Astrocyte (in vitro differentiated cells and primary cell): ENCODE data around the gene SAMD4B. TPM values are rescaled to one million over a fixed set of nuclear protein-coding genes. Genes with fewer than 3 reads are reported as not detected.

Source experiments
- DNase-seq: peaks from one replicate; pipeline ENCODE4 v3.0.0-alpha.2; 2010; ENCODE audit warnings: low read depth
- FAIRE-seq: peaks from 2 replicates; lab custom pipeline; 2011; peaks lifted over from hg19 to GRCh38; lab: Jason Lieb, UNC
- H2AFZ ChIP-seq: 2 replicates; pipeline ENCODE4 v1.6.0; 2012; ENCODE audit warnings: low read depth, low read length, inconsistent platforms
- H3K27ac ChIP-seq: 2 replicates; pipeline ENCODE4 v1.5.1; 2011; ENCODE audit warnings: low read depth, low read length, inconsistent platforms
- H3K27me3 ChIP-seq: 2 replicates; pipeline ENCODE4 v1.6.0; 2011; ENCODE audit warnings: low read length, inconsistent platforms; ENCODE audit not compliant: insufficient read depth
- H3K36me3 ChIP-seq: 2 replicates; pipeline ENCODE4 v1.5.1; 2011; ENCODE audit warnings: low read length, inconsistent platforms; ENCODE audit not compliant: insufficient read depth
- H3K4me1 ChIP-seq: 2 replicates; pipeline ENCODE4 v1.5.1; 2011; ENCODE audit warnings: low read length, inconsistent platforms; ENCODE audit not compliant: insufficient read depth
- H3K4me2 ChIP-seq: 2 replicates; pipeline ENCODE4 v1.6.0; 2012; ENCODE audit warnings: low read length, inconsistent platforms
- H3K4me3 ChIP-seq: 2 replicates; pipeline ENCODE4 v1.5.1; 2011; ENCODE audit warnings: low read depth, mild to moderate bottlenecking, low read length, inconsistent platforms; ENCODE audit not compliant: insufficient read depth
- H3K79me2 ChIP-seq: 2 replicates; pipeline ENCODE4 v1.6.0; 2012; ENCODE audit warnings: mild to moderate bottlenecking, low read length, inconsistent platforms; ENCODE audit not compliant: insufficient read depth
- H3K9ac ChIP-seq: 2 replicates; pipeline ENCODE4 v1.6.0; 2012; ENCODE audit warnings: mild to moderate bottlenecking, low read length, inconsistent platforms
- H3K9me3 ChIP-seq: 2 replicates; pipeline ENCODE4 v1.5.1; 2012; ENCODE audit warnings: low read depth, mild to moderate bottlenecking, low read length, inconsistent platforms; ENCODE audit not compliant: insufficient read depth
- H4K20me1 ChIP-seq: 2 replicates; pipeline ENCODE4 v1.6.0; 2012; ENCODE audit warnings: low read length, inconsistent platforms; ENCODE audit not compliant: insufficient read depth
- H3K27ac Mint-ChIP-seq: one replicate; pipeline ENCODE4 v1.8.0; 2021; ENCODE audit warnings: mild to moderate bottlenecking, mixed read lengths; ENCODE audit not compliant: unreplicated experiment
- H3K27me3 Mint-ChIP-seq: one replicate; pipeline ENCODE4 v1.8.0; 2021; ENCODE audit warnings: low read depth, mixed read lengths; ENCODE audit not compliant: unreplicated experiment
- H3K36me3 Mint-ChIP-seq: one replicate; pipeline ENCODE4 v1.8.0; 2021; ENCODE audit warnings: low read depth, mixed read lengths; ENCODE audit not compliant: unreplicated experiment
- H3K4me1 Mint-ChIP-seq: one replicate; pipeline ENCODE4 v1.8.0; 2021; ENCODE audit warnings: low read depth, mixed read lengths; ENCODE audit not compliant: unreplicated experiment
- H3K4me3 Mint-ChIP-seq: one replicate; pipeline ENCODE4 v1.8.0; 2021; ENCODE audit warnings: mild to moderate bottlenecking, moderate library complexity, mixed read lengths; ENCODE audit not compliant: unreplicated experiment
- H3K9me3 Mint-ChIP-seq: one replicate; pipeline ENCODE4 v1.8.0; 2021; ENCODE audit warnings: mild to moderate bottlenecking, mixed read lengths; ENCODE audit not compliant: unreplicated experiment
- EZH2 ChIP-seq: IDR thresholded peaks from 2 replicates; pipeline ENCODE4 v1.6.1; 2012; ENCODE audit warnings: mild to moderate bottlenecking, low read length, inconsistent platforms; ENCODE audit not compliant: insufficient read depth
- total RNA-seq: library from RNA; stranded (reverse); gene quantifications from 2 replicates; pipeline ENCODE4 v1.2.1, GENCODE V29; 2021
- TF ChIP-seq, protein P1 (sequence below): IDR thresholded peaks from 2 replicates; pipeline ENCODE4 v1.5.1; 2011; ENCODE audit warnings: low read depth, mild to moderate bottlenecking, inconsistent platforms, low read length, moderate library complexity; ENCODE audit not compliant: insufficient read depth

SAMD4B gene
- total RNA-seq, 1 donor from 2014 or later: 98.6 TPM

GRCh38 chr19:39410831-39411080 is 68.5 kb downstream of the SAMD4B start:
- no peak for FAIRE-seq
- Histone ChIP-seq H3K27ac (peak overlapping the region; percentile 97), H3K79me2 (peaks cover 61% of the 10 kb centered on the region), H4K20me1 (peaks cover 42% of the 10 kb centered on the region), H3K36me3 (peaks cover 4% of the 10 kb centered on the region), H3K9me3 (no peaks in the 10 kb centered on the region), H3K27me3 (no peaks in the 10 kb centered on the region), H3K4me3 (no peak overlapping the region), H2AFZ (no peak overlapping the region), H3K4me1 (peaks cover 55% of the 10 kb centered on the region), H3K4me2 (peak overlapping the region; percentile 96), H3K9ac (peak overlapping the region; percentile 90)
- H3K9me3 Mint-ChIP-seq: no peaks in the 10 kb centered on the region
- H3K4me1 Mint-ChIP-seq: peaks cover 34% of the 10 kb centered on the region
- peak overlapping the region; percentile 43 for H3K27ac Mint-ChIP-seq
- DNase-seq: no peak
- H3K36me3 Mint-ChIP-seq: peaks cover 5% of the 10 kb centered on the region
- TF ChIP-seq, protein P1, sequence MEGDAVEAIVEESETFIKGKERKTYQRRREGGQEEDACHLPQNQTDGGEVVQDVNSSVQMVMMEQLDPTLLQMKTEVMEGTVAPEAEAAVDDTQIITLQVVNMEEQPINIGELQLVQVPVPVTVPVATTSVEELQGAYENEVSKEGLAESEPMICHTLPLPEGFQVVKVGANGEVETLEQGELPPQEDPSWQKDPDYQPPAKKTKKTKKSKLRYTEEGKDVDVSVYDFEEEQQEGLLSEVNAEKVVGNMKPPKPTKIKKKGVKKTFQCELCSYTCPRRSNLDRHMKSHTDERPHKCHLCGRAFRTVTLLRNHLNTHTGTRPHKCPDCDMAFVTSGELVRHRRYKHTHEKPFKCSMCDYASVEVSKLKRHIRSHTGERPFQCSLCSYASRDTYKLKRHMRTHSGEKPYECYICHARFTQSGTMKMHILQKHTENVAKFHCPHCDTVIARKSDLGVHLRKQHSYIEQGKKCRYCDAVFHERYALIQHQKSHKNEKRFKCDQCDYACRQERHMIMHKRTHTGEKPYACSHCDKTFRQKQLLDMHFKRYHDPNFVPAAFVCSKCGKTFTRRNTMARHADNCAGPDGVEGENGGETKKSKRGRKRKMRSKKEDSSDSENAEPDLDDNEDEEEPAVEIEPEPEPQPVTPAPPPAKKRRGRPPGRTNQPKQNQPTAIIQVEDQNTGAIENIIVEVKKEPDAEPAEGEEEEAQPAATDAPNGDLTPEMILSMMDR: no peak
- TF ChIP-seq EZH2: no peak
- H3K4me3 Mint-ChIP-seq: peak overlapping the region; percentile 90
- no peaks in the 10 kb centered on the region for H3K27me3 Mint-ChIP-seq

GRCh38 chr19:39411081-39411831 is 69.0 kb downstream of the SAMD4B start:
- Histone ChIP-seq H3K4me2 (peak overlapping the region; percentile 96), H3K79me2 (peaks cover 66% of the 10 kb centered on the region), H3K27ac (peak overlapping the region; percentile 97), H3K27me3 (no peaks in the 10 kb centered on the region), H3K36me3 (peaks cover 4% of the 10 kb centered on the region), H3K9ac (peak overlapping the region; percentile 90), H3K4me1 (peaks cover 52% of the 10 kb centered on the region), H3K4me3 (peak overlapping the region; percentile 18), H3K9me3 (no peaks in the 10 kb centered on the region), H2AFZ (no peak overlapping the region), H4K20me1 (peaks cover 47% of the 10 kb centered on the region)
- Mint-ChIP-seq H3K27me3 (no peaks in the 10 kb centered on the region), H3K9me3 (no peaks in the 10 kb centered on the region), H3K27ac (peak overlapping the region; percentile 43), H3K4me3 (peak overlapping the region; percentile 90), H3K4me1 (peaks cover 32% of the 10 kb centered on the region), H3K36me3 (peaks cover 5% of the 10 kb centered on the region)
- no peak for DNase-seq
- TF ChIP-seq EZH2: no peak
- TF ChIP-seq, protein P1: no peak
- FAIRE-seq: no peak

GRCh38 chr19:39411832-39412099 is 69.5 kb downstream of the SAMD4B start:
- DNase-seq (peak; percentile 74), FAIRE-seq (peak; percentile 37)
- Histone ChIP-seq H3K79me2 (peaks cover 70% of the 10 kb centered on the region), H3K4me1 (peaks cover 51% of the 10 kb centered on the region), H3K9ac (peak overlapping the region; percentile 90), H4K20me1 (peaks cover 52% of the 10 kb centered on the region), H3K36me3 (peaks cover 4% of the 10 kb centered on the region), H3K27ac (peak overlapping the region; percentile 97), H3K27me3 (no peaks in the 10 kb centered on the region), H3K4me2 (peak overlapping the region; percentile 96), H3K4me3 (peak overlapping the region; percentile 18), H2AFZ (no peak overlapping the region), H3K9me3 (no peaks in the 10 kb centered on the region)
- TF ChIP-seq, protein P1: peak; percentile 97
- TF ChIP-seq EZH2: no peak
- no peaks in the 10 kb centered on the region for H3K9me3 Mint-ChIP-seq
- no peaks in the 10 kb centered on the region for H3K27me3 Mint-ChIP-seq
- H3K36me3 Mint-ChIP-seq: peaks cover 5% of the 10 kb centered on the region
- H3K27ac Mint-ChIP-seq: peak overlapping the region; percentile 43
- peaks cover 32% of the 10 kb centered on the region for H3K4me1 Mint-ChIP-seq
- H3K4me3 Mint-ChIP-seq: peak overlapping the region; percentile 90
